NCI-H2171 (cell line): ENCODE measurements around the gene HSPA12B.

ENCODE experiments used
- DNase-seq: peaks from one replicate; lab custom pipeline; 2025; lab: John Stamatoyannopoulos, UW

Gene HSPA12B

GRCh38 chr20:3767110-3767426 is 34.6 kb downstream of the HSPA12B start:
- no peak for DNase-seq

- peak; percentile 100 for DNase-seq
Observed at GRCh38 chr20:3767427-3768341, 35.2 kb downstream of the HSPA12B start, which contains the start of gene ADISSP. Gene ADISSP, minus strand, starts transcription at chr20:3767753. Its CDS starts 7,653 bp downstream, at chr20:3760100.

- peak; percentile 94 for DNase-seq
Observed at GRCh38 chr20:3768342-3769130, 36.1 kb downstream of the HSPA12B start.

GRCh38 chr20:3771552-3772058 is 39.1 kb downstream of the HSPA12B start:
- no peak for DNase-seq

GRCh38 chr20:3775457-3776108 is 43.1 kb downstream of the HSPA12B start:
- DNase-seq = no peak

GRCh38 chr20:3777381-3777715 is 44.9 kb downstream of the HSPA12B start:
- DNase-seq = no peak

- peak; percentile 71 for DNase-seq
Observed at GRCh38 chr20:3777716-3778629, 45.5 kb downstream of the HSPA12B start.

GRCh38 chr20:3778976-3779375 is 46.5 kb downstream of the HSPA12B start:
- no peak for DNase-seq

- DNase-seq = peak; percentile 86
Observed at GRCh38 chr20:3781153-3781910, 48.8 kb downstream of the HSPA12B start, which contains the start of gene SPEF1. Gene SPEF1, minus strand, starts transcription at chr20:3781448. Its CDS starts 161 bp downstream, at chr20:3781287.

- DNase-seq = peak; percentile 20
Observed at GRCh38 chr20:3782597-3782996, 50.1 kb downstream of the HSPA12B start.

- DNase-seq = no peak
Observed at GRCh38 chr20:3783068-3783489, 50.6 kb downstream of the HSPA12B start.

- DNase-seq = no peak
Observed at GRCh38 chr20:3783511-3784195, 51.2 kb downstream of the HSPA12B start.

GRCh38 chr20:3784216-3784853 is 51.9 kb downstream of the HSPA12B start:
- no peak for DNase-seq

GRCh38 chr20:3784863-3785239 is 52.4 kb downstream of the HSPA12B start:
- DNase-seq = no peak

GRCh38 chr20:3785240-3786125 is 53.0 kb downstream of the HSPA12B start:
- DNase-seq = no peak

GRCh38 chr20:3786126-3786484 is 53.6 kb downstream of the HSPA12B start:
- peak; percentile 52 for DNase-seq

- DNase-seq = peak; percentile 93
Observed at GRCh38 chr20:3786665-3787323, 54.3 kb downstream of the HSPA12B start, which contains the start of gene CENPB. Gene CENPB, minus strand, starts transcription at chr20:3786740. Its CDS starts 257 bp downstream, at chr20:3786483.
